Right lobe of liver (tissue), 4 donors: ENCODE results near the gene FMNL2.

Experiments
- CTCF ChIP-seq, 4 donors: fragments of 200-600 bp in 3 of 4; fragments of 450-650 bp in 1 of 4; IDR thresholded peaks; one replicate each; pipeline versions ENCODE4 v1.5.1 to v1.8.0; 2016 to 2022; ENCODE audit warnings: antibody characterized with exemption in 4 of 4, mild to moderate bottlenecking in 2 of 4
- POLR2A ChIP-seq: fragments of 450-650 bp; IDR thresholded peaks from one replicate; pipeline ENCODE4 v1.6.1; 2017; ENCODE audit warnings: antibody characterized with exemption, mild to moderate bottlenecking
- donor health status: DM: no; HTN: no; CAD: no.
- donor health status: DM: no; HTN: no; CAD: no.
- donor health status: DM: no; HTN: yes; CAD: no.

GRCh38 chr2:152441961-152442360, 107.0 kb downstream of the FMNL2 start:
- TF ChIP-seq CTCF (IDR thresholded peaks at IDR 0.05) (no peak), POLR2A (no peak)
